Pons (tissue), 1 donor: ENCODE data around the gene SYDE2.

ENCODE experiments used
- DNase-seq: peaks from one replicate; pipeline ENCODE4 v3.0.0-alpha.2; 2016; ENCODE audit warnings: low spot score

The SYDE2 gene

DNA sequence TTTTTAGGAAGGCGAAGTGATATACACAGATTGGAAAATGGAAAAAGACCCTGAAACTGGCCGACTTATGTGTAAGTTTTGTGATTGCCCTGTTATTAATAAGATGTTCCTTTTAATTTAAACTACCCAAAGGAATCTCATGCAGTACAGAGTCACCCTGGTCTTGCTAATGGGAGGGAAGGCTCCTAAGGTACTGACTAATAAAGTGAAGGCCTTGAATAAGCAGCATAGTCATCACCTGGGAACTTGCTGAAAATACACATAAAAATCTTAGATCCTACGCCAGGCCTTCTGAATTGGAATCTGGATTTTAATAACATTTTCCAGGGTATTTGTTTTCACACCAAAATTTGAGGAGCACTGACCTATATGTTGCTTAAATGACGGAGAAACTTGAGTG is 79.1 kb downstream of the SYDE2 start:
- DNase-seq = no peak

- no peak for DNase-seq
These were observed 82.1 kb downstream of the SYDE2 start for GRCh38 chr1:85118751-85119150.

DNA sequence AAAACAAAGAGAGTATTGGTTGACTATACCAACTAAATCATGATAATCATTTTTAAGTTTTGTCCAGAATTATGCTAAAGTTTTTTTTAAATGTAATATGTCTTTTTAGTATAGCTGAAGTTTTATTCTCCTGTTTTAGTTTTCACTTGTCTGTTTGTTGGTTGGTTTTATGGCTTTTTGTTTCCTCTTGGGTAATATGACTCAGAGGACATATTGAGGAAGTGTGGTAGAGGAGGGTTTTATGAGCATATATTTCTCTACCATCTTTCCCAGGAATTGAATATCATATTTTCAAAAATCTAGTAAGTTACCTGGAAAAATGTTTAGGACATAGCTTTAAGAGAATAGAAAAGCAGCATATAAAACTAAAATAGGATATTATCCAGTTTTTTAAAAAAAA is 84.0 kb downstream of the SYDE2 start:
- no peak for DNase-seq

GRCh38 chr1:85115933-85116332 is 84.9 kb downstream of the SYDE2 start:
- DNase-seq = no peak

- no peak for DNase-seq
These were observed 89.1 kb downstream of the SYDE2 start for GRCh38 chr1:85111695-85112094.

DNA sequence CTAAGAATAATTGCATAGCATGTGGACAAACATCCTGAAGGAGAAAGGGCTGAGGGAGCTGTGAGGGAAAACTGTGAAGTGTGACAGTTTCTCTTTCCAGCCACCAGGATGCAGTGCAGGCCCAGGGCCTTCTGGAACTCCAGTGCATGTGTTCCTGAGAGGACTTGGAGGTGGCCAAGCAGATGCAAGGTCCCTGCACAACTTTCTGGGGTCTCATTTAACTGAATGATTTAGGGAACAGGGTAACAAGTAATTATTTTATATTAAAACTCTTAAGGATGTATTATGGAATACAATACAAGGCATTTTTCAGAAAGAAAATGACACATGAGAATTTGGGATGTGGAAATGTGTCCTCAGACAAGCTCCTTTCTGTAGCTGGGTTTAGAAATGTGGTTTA is 91.3 kb downstream of the SYDE2 start:
- DNase-seq = peak; percentile 43
